K562 (cell line): ENCODE data around the gene MVB12B.

Experiments used
- FOXJ3 ChIP-seq: sonication (generic); formaldehyde crosslinking; IDR thresholded peaks from 2 replicates; pipeline ENCODE4 v1.4.0; 2020; ENCODE audit warnings: mild to moderate bottlenecking, missing genetic modification reagents
- HDAC6 ChIP-seq: IDR thresholded peaks from 2 replicates; pipeline ENCODE4 v1.6.1; 2012; ENCODE audit warnings: low read depth, mild to moderate bottlenecking, control low read depth, inconsistent platforms, low read length, moderate library complexity
- MAZ ChIP-seq, 2 experiments: fragments of 450-650 bp in 1 of 2; sonication (generic) in 1 of 2; formaldehyde crosslinking; IDR thresholded peaks in 1 of 2; conservative IDR thresholded peaks in 1 of 2; 2 replicates each; pipeline versions ENCODE4 v1.4.0 to v1.5.0; 2020; ENCODE audit warnings: mild to moderate bottlenecking in 1 of 2, missing genetic modification reagents in 1 of 2
- NRF1 ChIP-seq, 2 experiments: fragments of 450-650 bp; IDR thresholded peaks in 1 of 2; conservative IDR thresholded peaks in 1 of 2; 2 replicates each; pipeline ENCODE4 v1.6.1; 2014; ENCODE audit warnings: mild to moderate bottlenecking in 2 of 2
- POLR2A ChIP-seq: fragments of 450-650 bp; conservative IDR thresholded peaks from 2 replicates; pipeline ENCODE4 v1.6.1; 2016
- ZNF589 ChIP-seq: fragments of 200-800 bp; sonication (Bioruptor generic); IDR thresholded peaks from 2 replicates; pipeline ENCODE4 v1.6.1; 2016; ENCODE audit warnings: low read depth, missing genetic modification characterization, missing compliant biosample characterization
- TF ChIP-seq, protein P1 (sequence below), 3 experiments: IDR thresholded peaks in 2 of 3; conservative IDR thresholded peaks in 1 of 3; 2 replicates each; pipeline ENCODE4 v1.5.1; 2011 to 2012; ENCODE audit warnings: low read length in 3 of 3, mild to moderate bottlenecking in 3 of 3, control low read depth in 2 of 3, improper control_type of control experiment in 1 of 3, inconsistent platforms in 1 of 3, low read depth in 1 of 3, mixed read lengths in 1 of 3, moderate library complexity in 1 of 3; ENCODE audit not compliant: insufficient read depth in 2 of 3
- TF ChIP-seq, protein P2 (sequence below): sonication (generic); formaldehyde crosslinking; IDR thresholded peaks from 2 replicates; pipeline ENCODE4 v1.8.1; 2022; ENCODE audit warnings: missing genetic modification reagents

DNA sequence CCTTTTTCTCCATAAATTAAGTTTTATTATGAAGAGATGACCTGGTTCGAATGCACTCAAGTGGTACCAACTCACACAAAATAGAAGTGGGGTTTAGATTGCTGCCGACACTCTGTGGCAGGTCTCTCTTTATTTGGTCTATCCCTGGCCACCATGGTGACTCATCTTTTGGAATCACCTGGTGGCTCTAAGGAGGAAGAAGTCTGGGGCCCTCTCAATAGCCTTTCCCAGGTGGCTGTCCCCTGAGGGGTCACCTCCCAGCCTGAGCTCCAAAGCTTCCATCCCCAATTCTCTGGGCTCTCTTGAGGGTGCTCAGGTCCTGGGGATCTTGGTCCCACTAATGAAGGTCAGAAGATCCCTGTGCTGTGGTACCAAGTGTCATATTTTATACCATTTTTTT lies 136.8 kb downstream of the MVB12B start:
- no peak for TF ChIP-seq FOXJ3
- no peak for TF ChIP-seq NRF1 (conservative IDR thresholded peaks at IDR 0.05 in 1 of 2, IDR thresholded peaks at IDR 0.05 in 1 of 2)
- no peak for TF ChIP-seq MAZ (CRISPR knock-in tag; conservative IDR thresholded peaks at IDR 0.05 in 1 of 2, IDR thresholded peaks at IDR 0.05 in 1 of 2)
- TF ChIP-seq ZNF589, result no peak
- no peak for TF ChIP-seq POLR2A
- TF ChIP-seq, protein P1, sequence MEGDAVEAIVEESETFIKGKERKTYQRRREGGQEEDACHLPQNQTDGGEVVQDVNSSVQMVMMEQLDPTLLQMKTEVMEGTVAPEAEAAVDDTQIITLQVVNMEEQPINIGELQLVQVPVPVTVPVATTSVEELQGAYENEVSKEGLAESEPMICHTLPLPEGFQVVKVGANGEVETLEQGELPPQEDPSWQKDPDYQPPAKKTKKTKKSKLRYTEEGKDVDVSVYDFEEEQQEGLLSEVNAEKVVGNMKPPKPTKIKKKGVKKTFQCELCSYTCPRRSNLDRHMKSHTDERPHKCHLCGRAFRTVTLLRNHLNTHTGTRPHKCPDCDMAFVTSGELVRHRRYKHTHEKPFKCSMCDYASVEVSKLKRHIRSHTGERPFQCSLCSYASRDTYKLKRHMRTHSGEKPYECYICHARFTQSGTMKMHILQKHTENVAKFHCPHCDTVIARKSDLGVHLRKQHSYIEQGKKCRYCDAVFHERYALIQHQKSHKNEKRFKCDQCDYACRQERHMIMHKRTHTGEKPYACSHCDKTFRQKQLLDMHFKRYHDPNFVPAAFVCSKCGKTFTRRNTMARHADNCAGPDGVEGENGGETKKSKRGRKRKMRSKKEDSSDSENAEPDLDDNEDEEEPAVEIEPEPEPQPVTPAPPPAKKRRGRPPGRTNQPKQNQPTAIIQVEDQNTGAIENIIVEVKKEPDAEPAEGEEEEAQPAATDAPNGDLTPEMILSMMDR (IDR thresholded peaks at IDR 0.05 in 2 of 3, conservative IDR thresholded peaks at IDR 0.05 in 1 of 3; ENCODE audit: insufficient read depth in 2 of 3, low read depth in 1 of 3, low read length in 3 of 3), result no peak
- TF ChIP-seq HDAC6, result no peak
- TF ChIP-seq, protein P2, sequence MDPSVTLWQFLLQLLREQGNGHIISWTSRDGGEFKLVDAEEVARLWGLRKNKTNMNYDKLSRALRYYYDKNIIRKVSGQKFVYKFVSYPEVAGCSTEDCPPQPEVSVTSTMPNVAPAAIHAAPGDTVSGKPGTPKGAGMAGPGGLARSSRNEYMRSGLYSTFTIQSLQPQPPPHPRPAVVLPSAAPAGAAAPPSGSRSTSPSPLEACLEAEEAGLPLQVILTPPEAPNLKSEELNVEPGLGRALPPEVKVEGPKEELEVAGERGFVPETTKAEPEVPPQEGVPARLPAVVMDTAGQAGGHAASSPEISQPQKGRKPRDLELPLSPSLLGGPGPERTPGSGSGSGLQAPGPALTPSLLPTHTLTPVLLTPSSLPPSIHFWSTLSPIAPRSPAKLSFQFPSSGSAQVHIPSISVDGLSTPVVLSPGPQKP (CRISPR knock-in tag), result no peak
